Left lung (tissue), 14 donors: ENCODE measurements around the gene CBX7. TPM values are rescaled to one million over a fixed set of nuclear protein-coding genes. Genes with fewer than 3 reads are reported as not detected.

ENCODE experiments used
- ATAC-seq: fragments of 200-7000 bp; cut with Tn5 transposase; one replicate; pipeline ENCODE4 v1.9.1; 2020; ENCODE audit warnings: moderate library complexity
- DNase-seq, 4 donors: peaks; one replicate each; pipeline ENCODE4 v3.0.0-alpha.2; 2013 to 2020
- H3K27ac ChIP-seq, 2 donors: fragments of 200-600 bp; sonication (generic) in 1 of 2; one replicate each; pipeline versions ENCODE4 v1.5.0 to v1.8.0; 2020 to 2021
- H3K27me3 ChIP-seq, 2 donors: fragments of 200-600 bp; sonication (generic) in 1 of 2; one replicate each; pipeline versions ENCODE4 v1.5.0 to v1.8.0; 2020 to 2021
- H3K36me3 ChIP-seq, 2 donors: fragments of 200-600 bp; sonication (generic) in 1 of 2; one replicate each; pipeline versions ENCODE4 v1.5.0 to v1.8.0; 2020 to 2021
- H3K4me1 ChIP-seq, 2 donors: fragments of 200-600 bp; one replicate each; pipeline ENCODE4 v1.8.0; 2021
- H3K4me3 ChIP-seq, 2 donors: fragments of 200-600 bp; sonication (generic) in 1 of 2; one replicate each; pipeline versions ENCODE4 v1.5.0 to v1.8.0; 2020 to 2021; ENCODE audit warnings: mild to moderate bottlenecking in 1 of 2
- H3K9me3 ChIP-seq, 2 donors: fragments of 200-600 bp; sonication (generic) in 1 of 2; one replicate each; pipeline versions ENCODE4 v1.5.0 to v1.8.0; 2020 to 2021
- intact Hi-C, 2 donors: fragments of 100-400 bp; cut with DNase I; formaldehyde crosslinking; loops; one replicate each; pipeline versions ENCODE4 v1.11.2 to v1.14.2; 2022
- long read RNA-seq, 12 donors: library from polyadenylated mRNA in 2 of 12; unstranded in 2 of 12; transcript quantifications; one replicate each; pipeline ENCODE4 v2.0.0 and lab custom pipeline, GENCODE V29; 2019 to 2026
- polyA plus RNA-seq, 6 donors: library from polyadenylated mRNA; unstranded; fragments of 120-200 nt; gene quantifications; one replicate each; pipeline ENCODE4 v1.2.1, GENCODE V29; 2013; ENCODE audit not compliant: insufficient read length in 6 of 6
- total RNA-seq, 2 donors: library from RNA; stranded (reverse); fragmentation: NEBNext Ultra II Directional; extraction: Animal tissue kit (Norgen Biotek cat#: 25700); gene quantifications; one replicate each; pipeline ENCODE4 v1.2.1, GENCODE V29; 2021
- TF ChIP-seq, protein P1 (sequence below), 2 donors: fragments of 200-600 bp; sonication (generic) in 1 of 2; IDR thresholded peaks; one replicate each; pipeline versions ENCODE4 v1.5.0 to v1.8.0; 2021; ENCODE audit warnings: antibody characterized with exemption in 2 of 2
- donor health status: DM: no; HTN: yes; CAD: no.
- donor health status: DM: no; HTN: no; CAD: no.

CBX7 gene
- total RNA-seq (10 to 100 TPM; 17.1 to 17.7 TPM), polyA plus RNA-seq (1 to 10 TPM; 7.4 to 9.3 (median 8.2) TPM)
- long read RNA-seq, donor 1: 0 reads
- long read RNA-seq, donor 2: 0 reads
- long read RNA-seq, donor 3: 0 reads
- long read RNA-seq, donor 4, partial matches to known transcripts: 0 of 1 reads
- long read RNA-seq, donor 4, other reads (novel, unspliced or antisense): 1 of 1 reads
- long read RNA-seq, donor 5, partial matches to known transcripts: 0 of 1 reads
- long read RNA-seq, donor 5, other reads (novel, unspliced or antisense): 0 of 1 reads
- long read RNA-seq, donor 6: 0 reads
- long read RNA-seq, donor 7: 0 reads
- long read RNA-seq, donor 8, full-length matches to known transcripts: 1 of 1 reads
- long read RNA-seq, donor 8, partial matches to known transcripts: 0 of 1 reads
- long read RNA-seq, donor 8, other reads (novel, unspliced or antisense): 0 of 1 reads
- long read RNA-seq, donor 9: 0 reads
- long read RNA-seq, donor 10, partial matches to known transcripts: 0 of 1 reads
- long read RNA-seq, donor 10, other reads (novel, unspliced or antisense): 1 of 1 reads
- long read RNA-seq, donor 11, partial matches to known transcripts: 0 of 1 reads
- long read RNA-seq, donor 11, other reads (novel, unspliced or antisense): 0 of 1 reads
- long read RNA-seq, donor 12: 0 reads

DNA sequence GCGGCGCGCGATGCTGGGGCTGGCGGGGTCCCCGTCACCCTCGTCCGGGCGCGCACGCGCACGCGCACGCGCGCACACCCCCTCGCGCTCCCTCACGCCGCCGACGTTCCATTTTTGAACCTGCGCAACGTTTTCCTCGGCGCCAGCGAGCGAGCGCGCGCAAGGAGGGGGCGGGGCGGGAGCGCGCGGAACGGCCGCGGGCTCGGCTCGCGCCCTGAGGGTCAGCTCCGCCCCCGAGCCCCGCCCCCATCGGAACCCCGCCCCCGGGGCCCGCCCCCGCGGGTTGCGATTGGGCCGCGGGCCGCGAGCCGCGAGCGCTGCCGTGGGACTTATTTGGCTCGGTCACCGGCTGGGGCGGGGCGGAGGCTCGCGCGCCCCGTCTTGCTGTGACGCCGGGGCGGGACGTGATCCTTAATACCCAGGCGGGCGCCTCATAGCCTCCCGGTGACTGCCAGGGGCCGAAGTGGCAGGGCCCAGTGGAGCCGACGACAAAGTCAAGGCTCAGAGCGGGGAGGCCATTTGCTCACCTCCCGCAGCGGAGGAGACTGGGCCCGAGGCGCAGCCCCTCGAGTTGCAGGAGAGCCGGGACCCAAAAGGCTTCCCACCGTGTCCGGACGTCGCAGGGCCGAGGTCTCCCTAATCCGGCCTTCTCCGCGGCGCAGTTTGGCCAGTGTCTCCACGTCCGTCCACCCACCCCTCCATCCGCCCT lies at the start of gene CBX7:
Gene CBX7, minus strand, starts transcription at position 170 of the 709 bp plus-strand sequence. CDS start 236 bp downstream, outside the sequence.
- Histone ChIP-seq H3K4me3 (peak within 1 kb of the TSS; percentile 64 to 66), H3K27ac (peak within 1 kb of the TSS; percentile 81 to 83), H3K36me3 (no peaks in the 10 kb centered on the region), H3K4me1 (peaks cover 9 to 42% of the 10 kb centered on the region in 2 donors), H3K27me3 (peaks cover 15 to 30% of the 10 kb centered on the region in 2 donors), H3K9me3 (no peaks in the 10 kb centered on the region)
- intact Hi-C loops: no loop called here
- DNase-seq (peak; percentile 80 to 98 (median 92)), ATAC-seq (peak; percentile 96)
- TF ChIP-seq, protein P1, sequence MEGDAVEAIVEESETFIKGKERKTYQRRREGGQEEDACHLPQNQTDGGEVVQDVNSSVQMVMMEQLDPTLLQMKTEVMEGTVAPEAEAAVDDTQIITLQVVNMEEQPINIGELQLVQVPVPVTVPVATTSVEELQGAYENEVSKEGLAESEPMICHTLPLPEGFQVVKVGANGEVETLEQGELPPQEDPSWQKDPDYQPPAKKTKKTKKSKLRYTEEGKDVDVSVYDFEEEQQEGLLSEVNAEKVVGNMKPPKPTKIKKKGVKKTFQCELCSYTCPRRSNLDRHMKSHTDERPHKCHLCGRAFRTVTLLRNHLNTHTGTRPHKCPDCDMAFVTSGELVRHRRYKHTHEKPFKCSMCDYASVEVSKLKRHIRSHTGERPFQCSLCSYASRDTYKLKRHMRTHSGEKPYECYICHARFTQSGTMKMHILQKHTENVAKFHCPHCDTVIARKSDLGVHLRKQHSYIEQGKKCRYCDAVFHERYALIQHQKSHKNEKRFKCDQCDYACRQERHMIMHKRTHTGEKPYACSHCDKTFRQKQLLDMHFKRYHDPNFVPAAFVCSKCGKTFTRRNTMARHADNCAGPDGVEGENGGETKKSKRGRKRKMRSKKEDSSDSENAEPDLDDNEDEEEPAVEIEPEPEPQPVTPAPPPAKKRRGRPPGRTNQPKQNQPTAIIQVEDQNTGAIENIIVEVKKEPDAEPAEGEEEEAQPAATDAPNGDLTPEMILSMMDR (IDR thresholded peaks at IDR 0.05): no peak

GRCh38 chr22:39197578-39197977 lies 45.1 kb upstream of the CBX7 start:
- Histone ChIP-seq H3K9me3 (peaks cover 0 to 6% of the 10 kb centered on the region in 2 donors), H3K27ac (no peak overlapping the region), H3K27me3 (no peaks in the 10 kb centered on the region), H3K36me3 (no peaks in the 10 kb centered on the region), H3K4me3 (no peak overlapping the region), H3K4me1 (peaks cover 0 to 4% of the 10 kb centered on the region in 2 donors)
- TF ChIP-seq, protein P1 (IDR thresholded peaks at IDR 0.05): no peak
- ATAC-seq (no peak), DNase-seq (no peak)
- intact Hi-C loops: no loop called here

GRCh38 chr22:39194098-39194497 lies 41.6 kb upstream of the CBX7 start:
- no peaks in the 10 kb centered on the region for H3K4me1 ChIP-seq
- no peak overlapping the region for H3K27ac ChIP-seq
- ATAC-seq (no peak), DNase-seq (no peak)
- H3K27me3 ChIP-seq: no peaks in the 10 kb centered on the region
- TF ChIP-seq, protein P1 (IDR thresholded peaks at IDR 0.05): no peak
- H3K9me3 ChIP-seq: peaks cover 0 to 6% of the 10 kb centered on the region in 2 donors
- no peak overlapping the region for H3K4me3 ChIP-seq
- intact Hi-C loops: no loop called here
- no peaks in the 10 kb centered on the region for H3K36me3 ChIP-seq

GRCh38 chr22:39188809-39189208 lies 36.3 kb upstream of the CBX7 start:
- intact Hi-C loops: no loop called here
- TF ChIP-seq, protein P1 (IDR thresholded peaks at IDR 0.05): no peak
- H3K4me1 ChIP-seq: peaks cover 5 to 16% of the 10 kb centered on the region in 2 donors

More at GRCh38 chr22:39188809-39189208, 36.3 kb upstream of the CBX7 start:
- ATAC-seq (no peak), DNase-seq (no peak)
- Histone ChIP-seq H3K36me3 (no peaks in the 10 kb centered on the region), H3K27me3 (no peaks in the 10 kb centered on the region), H3K9me3 (no peaks in the 10 kb centered on the region), H3K27ac (no peak overlapping the region), H3K4me3 (no peak overlapping the region)
